GM12878 (cell line): Measurements from ENCODE around the gene CA5A. TPM values are rescaled to one million over a fixed set of nuclear protein-coding genes. Genes with fewer than 3 reads are reported as not detected.

Source experiments
- SPI1 ChIP-seq: IDR thresholded peaks from 2 replicates; pipeline ENCODE4 v1.6.1; 2011; ENCODE audit warnings: low read depth, mild to moderate bottlenecking, low read length, moderate library complexity, borderline replicate concordance; ENCODE audit not compliant: insufficient read depth
- WRNIP1 ChIP-seq: IDR thresholded peaks from 2 replicates; pipeline ENCODE4 v1.6.1; 2011; ENCODE audit warnings: low read depth, low read length, improper control_type of control experiment, borderline replicate concordance
- ZNF207 ChIP-seq: fragments of 450-650 bp; IDR thresholded peaks from 2 replicates; pipeline ENCODE4 v1.6.1; 2014; ENCODE audit warnings: antibody characterized with exemption, mild to moderate bottlenecking, borderline replicate concordance
- polyA plus RNA-seq, 11 experiments: library from polyadenylated mRNA; depleted of rRNA in 4 of 11; unstranded in 6 of 11; stranded (reverse) in 5 of 11; fragments of >200 nt; fragmentation: Nextera tagmentation in 4 of 11; fragmentation: Illumina TruSeq in 1 of 11; extraction: Ambion mirVana in 4 of 11; extraction: Trizol in 1 of 11; gene quantifications; 1 replicate in 1 of 11; 2 replicates in 10 of 11; pipeline versions ENCODE4 v1.2.1 to v1.2.3, GENCODE V29; 2011 to 2016; ENCODE audit warnings: inconsistent platforms in 2 of 11, missing spikeins in 2 of 11, low read depth in 1 of 11
- total RNA-seq, 4 experiments: library from RNA; depleted of rRNA in 3 of 4; stranded (reverse); fragments of >200 nt in 3 of 4; fragmentation: Illumina TruSeq in 1 of 4; extraction: Trizol in 1 of 4; gene quantifications; 2 replicates each; pipeline versions ENCODE4 v1.2.1 to v1.2.3, GENCODE V29; 2013 to 2021
- TF ChIP-seq, protein P1 (sequence below): fragments of 450-650 bp; IDR thresholded peaks from 2 replicates; pipeline ENCODE4 v1.6.1; 2018; ENCODE audit warnings: borderline replicate concordance, mild to moderate bottlenecking; ENCODE audit not compliant: partially characterized antibody
- TF ChIP-seq, protein P2 (sequence below): IDR thresholded peaks from 2 replicates; pipeline ENCODE4 v1.6.1; 2012; ENCODE audit warnings: low read depth, low read length, improper control_type of control experiment
- TF ChIP-seq, protein P3 (sequence below): IDR thresholded peaks from 2 replicates; pipeline ENCODE4 v1.6.1; 2012; ENCODE audit warnings: low read depth, low read length, improper control_type of control experiment

CA5A gene
- total and polyA plus RNA-seq, 10 of the 15 experiments (the other 5 are each of a cell fraction or from before 2014, with no cell fraction given) = not detected

DNA sequence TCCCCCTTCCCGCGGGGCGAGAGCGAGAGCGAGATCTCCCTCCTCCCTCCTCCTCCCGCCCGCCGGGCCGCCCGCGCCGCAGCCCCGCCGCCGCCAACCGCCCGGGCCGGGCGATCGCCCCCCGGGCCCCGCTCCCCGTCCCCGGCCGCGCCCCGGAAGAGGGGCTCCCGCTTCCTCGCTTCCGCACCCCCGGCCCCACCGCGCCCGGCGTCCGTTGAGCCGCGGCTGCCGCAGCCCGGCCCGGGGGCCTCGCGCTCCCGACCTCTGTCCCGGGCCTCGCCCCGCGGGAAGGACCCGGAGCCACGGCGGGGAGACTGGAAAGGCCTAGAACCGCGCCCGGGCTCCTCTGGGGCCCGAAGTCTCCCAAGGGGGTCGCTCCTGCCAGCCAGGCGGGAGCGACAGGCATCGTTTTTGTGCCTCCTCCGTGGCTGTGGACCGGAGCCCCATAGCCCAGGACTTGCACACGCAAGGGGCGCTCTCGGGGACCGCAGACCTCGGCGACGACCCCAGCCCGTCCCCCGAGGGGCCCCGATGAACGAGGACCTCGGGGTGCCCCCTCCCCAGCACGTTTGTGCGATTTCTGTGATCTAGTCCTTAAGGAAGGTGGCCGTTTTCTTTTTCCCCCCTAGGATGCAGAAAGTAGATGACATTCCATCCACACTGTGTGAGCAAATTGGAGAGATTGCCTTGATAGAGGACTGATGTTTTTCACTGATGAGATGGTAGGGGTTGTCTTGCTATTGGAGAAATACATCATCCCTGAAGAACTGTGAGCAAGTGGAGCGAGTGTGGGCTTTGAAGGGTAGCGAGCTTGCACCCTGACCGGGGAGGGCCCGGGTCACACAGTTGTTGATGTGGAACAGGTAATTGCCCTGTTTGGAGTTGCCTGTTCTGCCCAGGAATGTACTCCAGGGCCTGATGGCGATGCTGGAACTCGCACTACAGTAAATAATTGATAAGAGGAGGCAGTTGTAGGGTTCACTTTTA lies 15.5 kb upstream of the CA5A start (continued):
- TF ChIP-seq, protein P1, sequence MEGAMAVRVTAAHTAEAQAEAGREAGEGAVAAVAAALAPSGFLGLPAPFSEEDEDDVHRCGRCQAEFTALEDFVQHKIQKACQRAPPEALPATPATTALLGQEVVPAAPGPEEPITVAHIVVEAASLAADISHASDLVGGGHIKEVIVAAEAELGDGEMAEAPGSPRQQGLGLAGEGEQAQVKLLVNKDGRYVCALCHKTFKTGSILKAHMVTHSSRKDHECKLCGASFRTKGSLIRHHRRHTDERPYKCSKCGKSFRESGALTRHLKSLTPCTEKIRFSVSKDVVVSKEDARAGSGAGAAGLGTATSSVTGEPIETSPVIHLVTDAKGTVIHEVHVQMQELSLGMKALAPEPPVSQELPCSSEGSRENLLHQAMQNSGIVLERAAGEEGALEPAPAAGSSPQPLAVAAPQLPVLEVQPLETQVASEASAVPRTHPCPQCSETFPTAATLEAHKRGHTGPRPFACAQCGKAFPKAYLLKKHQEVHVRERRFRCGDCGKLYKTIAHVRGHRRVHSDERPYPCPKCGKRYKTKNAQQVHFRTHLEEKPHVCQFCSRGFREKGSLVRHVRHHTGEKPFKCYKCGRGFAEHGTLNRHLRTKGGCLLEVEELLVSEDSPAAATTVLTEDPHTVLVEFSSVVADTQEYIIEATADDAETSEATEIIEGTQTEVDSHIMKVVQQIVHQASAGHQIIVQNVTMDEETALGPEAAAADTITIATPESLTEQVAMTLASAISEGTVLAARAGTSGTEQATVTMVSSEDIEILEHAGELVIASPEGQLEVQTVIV = no peak
- TF ChIP-seq WRNIP1 (peak; percentile 79; the same call in 1 of the 2 replicates), ZNF207 (0 out of 2 replicates have a peak, but pooled peaks have one; percentile 17), SPI1 (no peak)
- TF ChIP-seq, protein P2, sequence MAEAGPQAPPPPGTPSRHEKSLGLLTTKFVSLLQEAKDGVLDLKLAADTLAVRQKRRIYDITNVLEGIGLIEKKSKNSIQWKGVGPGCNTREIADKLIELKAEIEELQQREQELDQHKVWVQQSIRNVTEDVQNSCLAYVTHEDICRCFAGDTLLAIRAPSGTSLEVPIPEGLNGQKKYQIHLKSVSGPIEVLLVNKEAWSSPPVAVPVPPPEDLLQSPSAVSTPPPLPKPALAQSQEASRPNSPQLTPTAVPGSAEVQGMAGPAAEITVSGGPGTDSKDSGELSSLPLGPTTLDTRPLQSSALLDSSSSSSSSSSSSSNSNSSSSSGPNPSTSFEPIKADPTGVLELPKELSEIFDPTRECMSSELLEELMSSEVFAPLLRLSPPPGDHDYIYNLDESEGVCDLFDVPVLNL = no peak
- TF ChIP-seq, protein P3, sequence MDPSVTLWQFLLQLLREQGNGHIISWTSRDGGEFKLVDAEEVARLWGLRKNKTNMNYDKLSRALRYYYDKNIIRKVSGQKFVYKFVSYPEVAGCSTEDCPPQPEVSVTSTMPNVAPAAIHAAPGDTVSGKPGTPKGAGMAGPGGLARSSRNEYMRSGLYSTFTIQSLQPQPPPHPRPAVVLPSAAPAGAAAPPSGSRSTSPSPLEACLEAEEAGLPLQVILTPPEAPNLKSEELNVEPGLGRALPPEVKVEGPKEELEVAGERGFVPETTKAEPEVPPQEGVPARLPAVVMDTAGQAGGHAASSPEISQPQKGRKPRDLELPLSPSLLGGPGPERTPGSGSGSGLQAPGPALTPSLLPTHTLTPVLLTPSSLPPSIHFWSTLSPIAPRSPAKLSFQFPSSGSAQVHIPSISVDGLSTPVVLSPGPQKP = no peak
